ENCODE measurements around the gene ESRRB.

ESRRB gene

DNA sequence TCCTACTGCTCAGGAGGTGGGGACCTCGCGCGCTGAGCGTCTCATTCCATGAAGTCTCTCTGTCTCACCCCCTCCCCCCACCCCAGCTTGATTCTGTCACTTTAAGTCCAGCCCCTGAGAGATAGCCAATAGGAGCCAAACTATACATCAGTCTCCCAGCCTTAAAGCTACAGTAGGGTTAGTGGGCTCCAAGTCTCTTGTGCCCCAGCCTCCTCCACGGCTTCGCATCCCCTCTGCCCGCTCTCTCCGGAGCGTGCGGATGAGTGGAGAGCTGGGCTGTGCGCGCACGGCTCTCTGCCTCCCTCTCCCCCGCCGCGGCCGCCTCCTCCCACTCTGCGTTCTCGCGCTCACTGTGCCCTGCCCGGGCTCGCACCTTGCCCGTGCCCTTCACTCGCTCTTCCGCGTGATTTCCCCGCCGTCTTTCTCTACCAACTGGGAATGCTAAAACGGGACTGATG is at the start of gene ESRRB:
TSS of gene ESRRB (plus strand) at position 191 of the 458 bp plus-strand sequence. CDS start at position 456, 265 bp downstream.
- DNase-seq = no peak

DNA sequence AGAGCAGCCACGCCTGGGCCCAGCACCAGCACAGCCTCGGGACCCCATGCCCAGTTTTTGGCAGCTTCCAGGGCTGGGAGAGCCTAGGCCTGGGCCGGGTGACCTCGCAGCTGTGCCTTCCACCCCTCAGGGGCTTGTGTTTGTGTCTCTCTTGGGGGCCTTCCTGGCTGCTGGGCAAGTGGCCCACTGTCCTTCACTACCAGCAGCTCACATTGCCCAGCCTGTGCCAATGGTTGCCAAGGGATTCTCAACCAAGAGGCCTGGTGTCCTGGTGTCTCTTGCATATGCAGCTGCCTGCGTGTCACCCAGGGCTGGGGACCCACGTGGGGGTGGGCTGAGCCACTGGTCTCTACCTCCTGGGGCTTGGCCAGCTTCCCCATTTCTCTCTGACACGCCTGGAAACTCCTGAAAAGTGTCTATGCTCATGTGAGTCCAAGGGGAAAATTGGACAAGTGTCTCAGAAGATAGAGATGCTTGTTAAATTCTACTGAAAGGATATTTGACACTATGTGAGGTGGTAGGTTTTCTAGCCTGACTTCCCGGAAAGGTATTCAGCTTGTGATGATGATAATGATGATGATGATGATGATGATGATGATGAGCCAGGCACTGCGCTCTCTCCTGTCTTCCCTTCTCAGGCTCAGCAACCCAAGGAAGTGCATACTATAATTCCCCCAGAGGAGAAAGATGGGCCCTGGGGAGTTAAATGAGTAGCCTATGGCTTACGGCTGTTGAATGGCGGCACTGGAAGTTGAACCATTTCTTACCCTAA is 48.8 kb upstream of the ESRRB start:
- DNase-seq = no peak

DNA sequence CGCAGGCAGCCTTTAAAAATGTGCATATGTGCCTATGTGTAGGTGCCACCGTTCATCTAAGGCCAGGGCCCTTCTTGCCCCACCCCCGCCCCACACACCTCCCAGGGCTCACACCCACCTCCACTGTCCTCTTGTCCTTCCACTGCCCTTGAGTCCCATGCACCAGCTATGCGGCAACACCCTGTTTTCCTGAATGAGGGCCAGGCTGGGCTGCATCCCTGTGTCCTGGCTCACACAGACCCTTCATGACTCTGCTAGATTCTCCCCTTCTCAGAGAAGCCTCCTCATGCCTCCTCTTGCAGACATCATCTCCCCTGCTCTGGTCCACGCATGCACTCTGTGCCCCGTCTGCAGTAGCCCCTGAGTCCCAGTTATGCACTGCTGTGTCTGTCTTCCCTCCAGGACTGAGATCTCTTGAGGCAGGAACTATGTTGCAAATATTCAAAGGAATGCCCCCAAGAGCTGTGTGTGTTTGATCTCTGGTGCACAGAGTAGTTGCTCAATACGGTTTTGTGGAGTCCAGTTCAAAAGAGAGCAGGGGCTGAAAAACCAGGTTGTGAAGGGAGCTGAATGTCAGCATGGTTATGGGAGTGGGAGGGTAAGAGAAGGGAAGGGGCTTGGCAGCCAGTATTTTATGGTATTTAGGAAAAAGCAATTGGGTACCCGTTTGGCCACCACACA is 47.3 kb upstream of the ESRRB start:
- DNase-seq = no peak

DNA sequence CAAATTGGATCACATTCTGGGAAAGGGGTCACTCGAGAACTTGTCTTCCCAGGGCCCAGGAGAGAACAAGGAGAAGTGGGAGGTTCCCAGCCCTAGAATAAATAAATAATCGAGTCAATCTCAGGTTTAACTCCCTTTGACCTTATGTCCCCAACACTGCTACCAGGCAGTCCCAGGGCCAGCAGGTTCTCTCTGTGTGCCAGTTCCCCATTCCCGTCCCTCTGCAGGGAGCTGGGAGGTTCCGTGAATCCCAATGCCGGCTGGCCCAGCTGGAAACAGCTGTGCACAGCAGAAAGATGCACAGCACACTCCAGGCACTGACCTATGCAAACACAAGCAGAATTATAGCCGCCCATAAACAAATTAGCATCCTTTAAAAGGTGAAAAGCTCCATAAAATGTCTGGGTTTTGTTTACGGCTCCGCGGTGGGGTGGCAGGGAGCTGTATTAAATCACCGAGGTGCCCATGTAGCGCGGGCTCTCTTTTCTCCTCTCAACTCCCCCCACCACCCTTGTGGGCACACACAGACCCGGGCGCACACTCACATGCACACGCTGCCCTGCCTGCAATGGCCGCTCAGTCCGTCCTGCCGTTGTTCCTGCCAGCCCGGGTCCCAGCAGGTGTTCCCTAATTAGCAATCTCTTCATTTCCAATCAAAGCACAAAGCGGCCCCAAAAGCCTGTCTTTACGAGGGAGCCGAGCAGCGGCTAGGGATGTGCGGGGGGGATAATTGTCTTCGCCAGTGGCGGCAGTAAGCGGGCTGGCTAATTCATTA is 46.6 kb upstream of the ESRRB start:
- no peak for DNase-seq

DNA sequence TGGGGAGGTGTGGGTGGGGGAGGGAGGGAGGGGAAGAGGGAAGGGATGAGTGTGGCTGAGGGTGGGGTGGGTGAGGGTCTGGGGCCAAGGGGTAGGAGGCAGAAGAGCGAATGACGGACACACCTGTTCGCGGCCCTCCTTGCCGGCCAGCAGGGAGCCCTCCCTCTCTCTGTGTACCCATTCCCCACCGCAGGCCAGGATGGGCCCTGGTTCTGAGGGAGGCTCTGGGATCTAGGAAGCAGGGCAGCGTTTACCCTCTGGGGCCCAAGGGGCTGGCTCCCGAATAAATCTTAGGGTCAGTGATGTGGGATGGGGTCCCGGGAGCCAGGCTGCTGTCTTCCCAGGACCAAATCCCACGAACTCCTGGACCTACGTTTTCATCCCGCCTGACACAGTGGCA is 46.0 kb upstream of the ESRRB start:
- DNase-seq = no peak

DNA sequence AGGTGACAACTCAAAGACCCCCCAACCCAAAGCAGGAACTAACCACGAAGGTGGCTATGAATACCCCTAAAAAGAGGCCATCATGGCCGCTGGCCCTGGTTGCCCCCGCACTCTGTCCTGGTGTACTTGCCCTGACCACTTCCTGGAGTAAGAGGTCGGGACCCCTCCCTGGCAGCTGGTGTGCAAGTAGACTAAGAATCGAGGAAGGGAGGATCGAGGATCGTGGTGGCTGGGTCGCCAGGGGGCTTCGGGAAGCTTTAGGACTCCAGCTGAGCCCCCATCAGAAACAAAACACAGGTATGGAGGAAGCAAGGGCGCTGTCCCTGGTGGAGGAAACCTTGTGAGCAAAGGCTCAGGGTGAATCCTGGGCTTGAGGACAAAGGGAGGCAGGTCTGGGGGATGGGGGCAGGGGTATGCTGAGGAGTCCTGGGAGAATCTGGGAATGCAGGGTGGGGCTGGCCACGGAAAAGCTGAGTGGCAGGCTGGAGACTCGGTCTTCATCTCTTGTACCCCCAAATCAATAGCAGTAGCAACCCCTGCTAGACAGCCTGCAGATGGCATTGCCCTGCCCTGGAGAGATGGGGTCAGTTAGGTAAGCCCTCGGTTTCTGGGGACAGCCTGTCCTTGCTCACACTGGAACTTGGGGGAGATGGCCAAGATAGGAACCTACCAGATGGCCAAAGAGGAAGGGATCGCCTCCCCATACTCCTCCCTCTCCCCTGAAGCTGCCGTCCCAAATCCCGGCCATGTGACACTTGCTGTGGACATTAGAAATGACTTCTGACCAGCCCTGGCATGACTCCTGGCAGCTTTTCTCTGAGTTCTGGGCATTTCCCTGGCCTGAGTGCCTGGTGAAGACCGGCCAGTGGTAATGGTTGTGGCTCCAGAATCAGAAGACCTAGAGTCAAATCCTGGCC is 45.3 kb upstream of the ESRRB start:
- no peak for DNase-seq

DNA sequence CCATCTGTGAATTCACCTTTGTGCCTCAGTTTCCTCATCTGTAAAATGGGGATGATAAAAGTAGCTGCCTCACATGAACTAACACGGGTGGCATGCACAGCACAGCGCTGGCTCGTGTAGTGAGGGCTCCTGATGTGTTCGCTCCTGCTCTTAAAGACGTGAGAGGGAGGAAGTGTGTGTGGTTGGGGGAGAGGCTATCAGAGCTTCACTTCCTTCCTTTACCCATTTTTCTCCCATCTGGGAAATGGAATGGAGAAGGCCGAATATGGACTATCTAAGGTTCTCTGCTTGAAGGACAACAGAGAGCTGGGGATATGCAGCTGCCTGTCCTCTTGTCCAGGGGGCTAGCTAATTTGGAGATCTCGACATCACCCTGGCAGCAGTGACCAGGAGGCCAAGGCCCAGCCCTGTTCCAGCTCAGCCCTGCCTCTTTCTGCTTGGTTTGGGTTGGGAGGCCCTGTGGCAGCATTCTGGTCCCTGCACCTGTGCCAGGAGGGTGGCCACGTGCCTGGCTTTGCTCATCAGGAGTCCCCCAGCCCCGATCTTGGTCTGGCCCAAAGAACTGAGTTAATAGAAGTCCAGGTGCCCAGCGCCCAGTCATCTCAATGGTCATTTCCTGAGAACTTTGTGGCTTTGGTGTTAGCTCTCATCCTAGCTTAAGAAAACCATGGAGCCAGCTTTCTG is 44.5 kb upstream of the ESRRB start:
- DNase-seq = peak; percentile 19

DNA sequence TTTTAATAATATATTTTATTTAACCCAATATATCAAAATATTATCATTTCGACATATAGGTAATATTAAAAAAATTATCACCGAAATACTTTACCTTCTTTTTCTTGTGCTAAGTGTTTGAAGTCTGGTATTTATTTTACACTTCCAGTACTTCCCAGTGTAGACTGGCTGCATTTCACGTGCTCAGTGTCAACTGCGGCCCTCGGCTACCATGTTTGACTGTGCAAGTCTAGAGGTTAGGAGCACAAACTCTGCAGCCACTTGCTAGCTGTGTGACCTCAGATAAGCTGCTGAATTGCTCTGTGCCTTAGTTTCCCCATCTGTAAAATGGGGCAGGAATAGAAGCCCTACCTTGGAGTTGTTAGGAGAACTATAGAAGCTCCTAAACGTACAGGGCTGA is 42.3 kb upstream of the ESRRB start:
- no peak for DNase-seq

DNA sequence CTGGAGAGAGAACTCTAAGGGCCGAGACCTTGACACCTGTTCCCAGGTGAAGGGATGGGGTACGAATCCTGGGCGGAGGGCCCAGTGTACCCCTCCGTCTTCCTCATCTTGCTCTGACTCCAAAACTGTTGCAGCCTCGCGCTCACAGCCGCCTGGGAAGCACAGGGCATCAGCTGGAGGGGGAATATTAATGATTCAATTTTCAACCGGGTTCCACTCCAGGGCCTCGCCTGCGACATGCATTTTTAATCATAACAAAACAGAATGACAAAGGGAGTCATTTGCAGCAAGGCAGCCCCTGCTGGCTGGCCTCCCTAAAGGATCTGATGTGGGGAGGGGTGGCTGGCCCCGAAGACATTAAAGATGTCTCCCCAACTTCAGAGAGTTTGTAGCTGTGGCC is 41.6 kb upstream of the ESRRB start:
- DNase-seq = no peak

DNA sequence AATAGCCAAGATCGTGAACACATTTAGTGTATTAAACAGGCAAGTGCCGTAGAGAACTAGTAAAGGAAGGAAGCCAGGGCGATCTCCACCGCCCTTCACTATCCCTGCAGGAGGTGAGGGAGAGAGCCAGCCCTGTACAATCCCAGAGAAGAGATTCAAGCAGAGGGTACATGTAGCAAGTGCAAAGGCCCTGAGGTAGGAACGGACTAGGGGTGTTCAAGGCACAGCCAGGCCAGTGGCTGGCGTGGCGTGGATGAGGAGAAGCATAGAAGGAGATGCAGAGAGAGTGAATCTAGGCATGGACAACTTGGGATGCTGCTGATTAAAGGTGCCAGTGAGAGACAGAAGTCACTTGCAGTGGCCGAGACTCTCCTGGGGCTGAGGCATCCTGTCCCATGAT is 39.1 kb upstream of the ESRRB start:
- no peak for DNase-seq

DNA sequence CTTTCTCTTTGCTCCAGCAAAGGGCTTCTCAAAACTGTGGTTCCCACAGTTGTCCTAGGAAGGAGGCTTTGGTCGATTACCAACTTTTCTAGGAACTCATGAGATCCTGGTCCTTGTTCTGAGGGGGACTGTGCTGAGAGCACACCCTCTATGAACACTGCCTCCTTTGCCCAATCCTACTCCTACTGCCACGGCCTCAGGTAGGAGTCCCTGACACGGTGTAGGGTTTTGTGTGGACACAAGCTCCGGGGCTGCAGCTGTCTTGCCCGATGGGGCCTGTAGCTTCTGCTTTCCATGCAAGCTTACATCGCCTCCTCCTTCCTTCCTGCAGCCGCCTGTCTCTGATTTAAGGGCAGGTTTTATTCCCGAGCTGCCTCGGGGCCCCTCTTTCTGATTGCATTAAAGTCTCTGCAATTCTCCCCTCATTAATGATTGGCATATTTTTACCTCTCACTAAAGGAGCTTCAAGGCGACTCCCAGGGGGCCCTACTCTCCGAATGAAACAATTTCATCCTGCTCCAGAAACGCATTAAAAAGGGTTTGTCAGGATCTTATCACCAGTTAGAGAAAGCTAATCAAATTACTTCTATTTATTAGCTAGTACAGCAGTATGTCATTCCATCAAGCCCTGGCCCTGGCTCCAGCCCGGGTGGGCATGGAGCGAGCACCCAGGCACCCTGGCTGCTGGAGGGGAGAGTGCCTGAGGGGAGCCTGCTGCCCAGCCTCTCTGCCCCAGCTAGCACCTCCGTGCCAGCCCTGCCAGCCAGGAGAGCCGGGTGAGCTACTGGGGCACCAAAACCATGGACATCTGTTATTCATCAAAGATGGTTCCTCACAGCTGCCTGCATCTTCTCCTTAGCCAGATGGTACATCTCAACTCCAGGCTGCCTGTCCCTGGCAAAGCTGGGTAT is 38.0 kb upstream of the ESRRB start:
- no peak for DNase-seq

DNA sequence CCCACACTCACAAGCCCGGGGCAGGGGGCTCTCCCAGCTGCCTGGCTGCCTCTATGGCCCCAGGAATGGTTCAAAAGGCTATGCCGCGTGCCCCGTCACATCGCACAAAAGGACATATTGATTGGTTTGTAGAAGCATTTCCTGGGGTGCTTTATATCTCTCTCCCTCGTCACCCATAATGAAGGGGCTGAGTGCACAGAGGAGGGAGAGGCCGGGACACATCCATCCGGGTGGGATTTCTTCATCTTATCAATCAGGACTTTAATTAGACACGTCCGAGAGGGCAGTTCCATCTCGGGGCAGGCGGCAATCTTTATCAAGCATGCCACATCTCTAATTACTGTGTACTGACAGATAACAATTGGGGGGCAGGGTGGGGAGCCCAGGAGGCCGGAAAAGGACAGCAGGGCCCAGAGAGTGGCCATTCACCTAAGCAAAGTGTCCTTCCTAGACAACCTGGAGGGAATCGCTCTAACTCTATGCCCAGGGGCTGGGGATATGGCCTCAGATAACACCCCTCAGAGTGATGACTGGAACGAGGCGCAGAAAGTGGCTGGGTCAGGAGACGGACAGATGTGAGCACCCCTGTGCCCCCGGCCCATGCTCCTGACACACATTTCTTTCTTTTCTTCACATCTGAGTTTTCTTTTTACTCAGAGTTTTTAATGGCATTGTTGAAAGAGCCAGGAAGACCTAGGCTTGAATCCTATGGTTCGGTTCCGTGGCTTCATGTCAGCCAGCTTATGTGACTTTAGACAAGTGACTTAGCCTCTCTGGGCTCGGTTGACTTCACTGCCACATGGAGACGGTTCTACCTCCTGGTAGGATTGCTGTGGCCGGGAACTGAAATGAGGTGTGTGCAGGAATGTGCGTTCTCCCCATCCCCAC is 36.0 kb upstream of the ESRRB start:
- DNase-seq = no peak

DNA sequence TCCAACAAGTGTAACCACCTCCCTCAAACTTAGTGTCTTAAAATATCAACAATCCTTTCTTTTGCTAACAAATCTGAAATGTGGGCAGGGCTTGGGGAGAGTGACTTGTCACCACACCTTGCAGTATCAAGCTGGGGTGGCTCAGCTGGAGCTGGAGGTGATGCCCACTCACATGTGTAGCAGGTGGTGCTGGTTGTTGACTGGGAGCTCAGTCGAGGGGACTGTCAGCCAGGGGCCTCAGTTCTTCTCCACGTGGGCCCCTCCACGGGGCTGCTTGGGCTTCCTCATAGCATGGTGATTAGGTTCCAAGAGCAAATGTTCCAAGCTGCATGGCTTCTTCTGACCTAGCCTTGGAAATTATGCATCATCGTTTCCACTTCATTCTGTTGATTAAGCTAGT is 32.6 kb upstream of the ESRRB start:
- DNase-seq = no peak

DNA sequence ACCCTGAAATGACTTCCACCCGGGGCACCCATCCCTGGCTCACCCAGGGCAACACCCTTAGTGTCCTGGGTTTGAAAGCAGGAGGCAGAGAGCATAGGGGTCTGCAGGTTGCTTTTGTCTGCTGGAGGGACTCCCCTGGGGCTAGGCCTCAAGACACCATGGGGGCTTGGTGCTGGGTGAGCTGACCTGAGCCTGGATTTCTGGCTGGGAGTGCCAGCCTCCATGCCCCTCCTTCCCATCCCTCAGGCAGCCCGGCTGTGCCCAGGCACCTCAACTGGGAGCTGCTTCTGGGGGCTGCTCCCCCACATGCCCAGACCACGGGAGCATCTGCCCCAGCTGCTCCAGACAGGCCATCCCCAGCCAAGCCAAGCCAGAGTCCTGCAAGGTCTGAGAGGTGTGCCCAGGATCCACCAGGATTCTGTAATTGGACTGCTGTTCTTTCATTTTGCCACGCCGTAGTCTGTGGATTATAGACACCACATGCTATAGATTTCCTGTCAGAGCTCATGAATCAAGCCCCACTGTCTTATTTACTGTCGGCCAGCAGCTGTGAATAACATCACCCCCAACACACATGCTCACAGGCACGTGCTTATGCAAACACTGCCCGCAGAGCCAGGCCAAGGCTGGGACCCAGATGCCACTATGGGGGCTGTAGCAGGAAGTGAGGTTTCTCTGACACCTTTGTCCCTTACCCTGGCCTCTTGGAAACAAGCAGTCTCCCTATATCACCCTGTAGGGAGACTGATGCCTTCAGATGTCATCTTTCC is 29.4 kb upstream of the ESRRB start:
- peak; percentile 60 for DNase-seq

DNA sequence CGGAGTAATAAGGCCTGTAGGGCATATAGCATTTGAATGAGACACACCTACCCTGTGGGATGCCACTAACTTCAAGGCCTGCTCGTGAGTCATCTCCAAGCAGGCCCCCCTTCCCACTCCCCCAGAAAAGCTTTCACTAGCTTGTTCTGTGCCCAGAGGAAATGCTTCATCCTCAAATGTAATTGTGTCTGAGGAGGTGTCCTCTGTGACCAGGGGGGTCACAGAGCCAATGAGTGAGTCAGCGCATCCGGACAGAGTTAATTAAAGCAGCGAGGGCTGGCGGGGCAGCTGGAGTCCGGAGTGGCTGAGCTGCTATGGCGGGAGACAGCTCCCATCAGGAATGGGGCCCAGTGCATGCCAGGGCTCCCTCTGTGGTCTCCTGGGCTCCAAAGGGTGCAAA is 27.0 kb upstream of the ESRRB start:
- peak; percentile 82 for DNase-seq

DNA sequence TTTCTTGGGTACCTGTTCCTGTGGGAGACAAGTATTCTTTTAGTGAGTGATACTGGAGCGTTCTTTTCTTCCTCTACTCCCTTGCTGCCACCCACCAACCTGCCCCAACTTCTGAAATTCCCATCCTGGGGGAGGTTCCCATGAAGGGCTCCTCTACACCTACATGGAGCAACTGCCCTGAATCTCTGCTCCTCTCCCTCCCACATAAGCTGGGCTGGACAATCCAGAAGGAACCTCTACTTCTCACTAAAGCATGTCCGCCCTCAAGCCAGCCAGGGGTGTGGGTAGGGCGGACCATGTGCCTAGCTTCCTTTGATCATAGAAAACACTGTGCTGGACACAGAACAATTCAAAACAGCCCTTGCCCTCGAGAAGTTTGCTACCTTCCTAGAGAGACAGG is 25.9 kb upstream of the ESRRB start:
- no peak for DNase-seq

DNA sequence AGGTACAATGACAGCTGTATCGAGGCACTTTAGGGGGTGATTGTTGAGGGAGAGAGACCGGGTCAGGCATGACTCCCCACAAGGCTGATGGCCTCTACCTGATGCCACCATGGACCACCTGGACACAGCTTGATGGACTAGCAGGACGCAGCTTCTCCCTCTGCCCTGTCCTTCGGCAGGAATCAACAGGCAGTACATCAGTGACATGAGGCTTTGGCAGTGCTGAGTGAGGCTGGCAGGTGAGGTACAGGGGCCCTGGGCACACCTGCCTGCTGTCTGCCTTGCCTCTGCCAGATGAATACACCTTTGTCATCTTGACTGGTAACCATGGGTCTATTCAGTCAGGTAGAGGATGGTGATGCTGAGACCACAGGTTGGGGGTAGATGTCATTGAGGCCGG is 25.3 kb upstream of the ESRRB start:
- DNase-seq = no peak

DNA sequence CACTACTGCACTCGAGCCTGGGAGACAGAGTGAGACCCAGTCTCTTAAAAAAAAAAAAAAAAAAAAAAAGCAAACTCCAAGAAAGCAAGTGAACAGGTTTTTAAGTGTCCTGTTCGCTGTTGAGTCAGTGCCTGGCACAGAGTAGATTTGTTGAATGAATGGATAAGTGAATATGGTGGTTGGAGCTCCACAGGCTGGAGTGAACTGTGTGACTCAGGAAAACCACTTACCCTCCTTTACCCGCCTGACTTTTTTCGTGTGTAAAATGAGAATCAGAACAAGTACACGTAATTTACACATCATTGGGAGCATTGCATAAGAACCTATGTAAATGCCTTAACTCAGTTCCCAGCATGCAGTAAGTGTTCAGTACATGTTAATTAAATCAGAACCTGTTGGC is 24.0 kb upstream of the ESRRB start:
- no peak for DNase-seq

DNA sequence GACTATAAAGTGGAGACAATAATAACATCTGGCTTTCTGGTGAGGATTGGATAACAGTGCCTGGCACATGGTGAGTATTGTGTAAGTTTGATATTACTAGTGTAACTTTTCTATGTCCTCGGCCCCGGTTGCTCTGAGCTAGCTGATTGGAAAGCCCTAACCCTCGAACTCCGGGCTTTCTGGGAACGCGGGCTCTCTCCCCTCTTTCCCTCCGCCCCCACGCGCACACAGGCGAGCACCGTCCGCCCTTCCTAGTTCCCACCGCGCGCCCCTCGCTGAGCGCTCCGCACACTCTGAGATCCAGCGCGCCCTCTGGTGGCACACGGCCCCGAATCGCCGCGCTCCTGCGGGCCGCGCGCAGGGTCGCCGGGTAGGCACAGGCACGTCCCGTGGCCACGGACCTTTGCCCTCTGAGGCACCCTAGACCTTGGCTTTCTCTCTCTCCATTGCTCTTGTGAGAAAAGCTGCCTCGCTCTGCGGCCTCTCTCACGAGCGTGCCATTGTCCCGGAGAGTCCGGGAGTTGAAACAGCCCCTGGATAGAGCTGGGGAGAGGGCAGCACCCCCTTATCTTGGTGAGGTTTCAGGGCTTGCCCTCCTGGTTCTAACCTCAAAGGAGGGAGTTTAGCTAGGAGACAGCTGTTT is 23.2 kb upstream of the ESRRB start:
- no peak for DNase-seq
